ENCODE measurements around the gene BACE1-AS. TPM values are rescaled to one million over a fixed set of nuclear protein-coding genes. Genes with fewer than 3 reads are reported as not detected.

Gene BACE1-AS
- total and polyA plus RNA-seq, 2 of the 8 experiments (the other 6 are each of a cell fraction or from before 2014, with no cell fraction given), result 14.9 to 17.4 TPM

DNA sequence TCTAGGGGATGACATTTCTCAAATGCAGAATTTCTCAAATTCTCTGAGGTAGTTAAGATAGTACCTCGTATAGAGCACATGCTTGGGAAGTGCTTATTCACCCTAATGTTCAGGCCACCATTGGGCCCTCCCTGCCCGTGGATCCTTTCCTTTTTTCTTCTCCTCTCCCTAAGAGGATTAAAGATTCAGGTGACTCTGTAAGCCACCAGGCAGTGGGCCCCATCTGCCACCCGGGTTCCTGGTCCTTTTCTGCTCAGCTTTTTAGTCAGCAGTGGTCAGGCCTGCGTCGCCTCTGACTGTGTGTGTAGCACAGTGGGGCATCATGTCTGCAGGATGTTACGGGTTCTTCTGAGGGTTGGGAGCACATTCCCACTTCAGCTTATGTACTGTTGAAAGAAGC is 43.8 kb downstream of the BACE1-AS start (continued):
- no peak for TF ChIP-seq RFX5 (IDR thresholded peaks at IDR 0.05; ENCODE audit: borderline replicate concordance, low read depth, low read length)
- no peak for TF ChIP-seq BCL11A (IDR thresholded peaks at IDR 0.05; ENCODE audit: low read depth in 2 of 2, low read length in 2 of 2)
- TF ChIP-seq BRCA1 (IDR thresholded peaks at IDR 0.05; ENCODE audit: low read depth, low read length), result no peak
- TF ChIP-seq RBBP5 (IDR thresholded peaks at IDR 0.05; ENCODE audit: borderline replicate concordance, low read depth, low read length), result no peak
